ENCODE measurements around the gene ATG12. TPM values are rescaled to one million over a fixed set of nuclear protein-coding genes. Genes with fewer than 3 reads are reported as not detected.

ATG12 gene
- total and polyA plus RNA-seq, 2 experiments from 2014 or later = 52.6 to 109 TPM

DNA sequence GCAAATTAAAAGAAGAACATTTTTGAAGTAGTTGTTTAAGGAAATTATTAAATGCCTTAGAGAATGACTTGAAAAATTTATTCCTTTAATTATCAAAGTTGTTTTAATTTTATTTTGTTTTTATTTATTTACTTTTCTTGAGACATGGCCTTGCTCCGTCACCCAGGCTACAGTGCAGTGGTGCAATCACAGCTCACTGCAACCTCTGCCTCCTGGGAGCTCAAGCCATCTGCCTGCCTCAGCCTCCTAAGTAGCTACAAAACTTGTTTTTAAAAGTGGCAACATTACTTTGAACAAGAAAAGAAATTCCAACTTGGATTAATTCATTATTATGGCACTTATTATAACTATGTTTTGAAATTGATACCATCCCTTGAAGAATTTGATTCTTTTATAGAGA, 53.9 kb downstream of the ATG12 start (continued):
- TF ChIP-seq, protein P1, sequence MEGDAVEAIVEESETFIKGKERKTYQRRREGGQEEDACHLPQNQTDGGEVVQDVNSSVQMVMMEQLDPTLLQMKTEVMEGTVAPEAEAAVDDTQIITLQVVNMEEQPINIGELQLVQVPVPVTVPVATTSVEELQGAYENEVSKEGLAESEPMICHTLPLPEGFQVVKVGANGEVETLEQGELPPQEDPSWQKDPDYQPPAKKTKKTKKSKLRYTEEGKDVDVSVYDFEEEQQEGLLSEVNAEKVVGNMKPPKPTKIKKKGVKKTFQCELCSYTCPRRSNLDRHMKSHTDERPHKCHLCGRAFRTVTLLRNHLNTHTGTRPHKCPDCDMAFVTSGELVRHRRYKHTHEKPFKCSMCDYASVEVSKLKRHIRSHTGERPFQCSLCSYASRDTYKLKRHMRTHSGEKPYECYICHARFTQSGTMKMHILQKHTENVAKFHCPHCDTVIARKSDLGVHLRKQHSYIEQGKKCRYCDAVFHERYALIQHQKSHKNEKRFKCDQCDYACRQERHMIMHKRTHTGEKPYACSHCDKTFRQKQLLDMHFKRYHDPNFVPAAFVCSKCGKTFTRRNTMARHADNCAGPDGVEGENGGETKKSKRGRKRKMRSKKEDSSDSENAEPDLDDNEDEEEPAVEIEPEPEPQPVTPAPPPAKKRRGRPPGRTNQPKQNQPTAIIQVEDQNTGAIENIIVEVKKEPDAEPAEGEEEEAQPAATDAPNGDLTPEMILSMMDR (conservative IDR thresholded peaks at IDR 0.05; ENCODE audit: low read depth in 2 of 2) = no peak
- TF ChIP-seq JUNB (IDR thresholded peaks at IDR 0.05; ENCODE audit: unreplicated experiment) = no peak

DNA sequence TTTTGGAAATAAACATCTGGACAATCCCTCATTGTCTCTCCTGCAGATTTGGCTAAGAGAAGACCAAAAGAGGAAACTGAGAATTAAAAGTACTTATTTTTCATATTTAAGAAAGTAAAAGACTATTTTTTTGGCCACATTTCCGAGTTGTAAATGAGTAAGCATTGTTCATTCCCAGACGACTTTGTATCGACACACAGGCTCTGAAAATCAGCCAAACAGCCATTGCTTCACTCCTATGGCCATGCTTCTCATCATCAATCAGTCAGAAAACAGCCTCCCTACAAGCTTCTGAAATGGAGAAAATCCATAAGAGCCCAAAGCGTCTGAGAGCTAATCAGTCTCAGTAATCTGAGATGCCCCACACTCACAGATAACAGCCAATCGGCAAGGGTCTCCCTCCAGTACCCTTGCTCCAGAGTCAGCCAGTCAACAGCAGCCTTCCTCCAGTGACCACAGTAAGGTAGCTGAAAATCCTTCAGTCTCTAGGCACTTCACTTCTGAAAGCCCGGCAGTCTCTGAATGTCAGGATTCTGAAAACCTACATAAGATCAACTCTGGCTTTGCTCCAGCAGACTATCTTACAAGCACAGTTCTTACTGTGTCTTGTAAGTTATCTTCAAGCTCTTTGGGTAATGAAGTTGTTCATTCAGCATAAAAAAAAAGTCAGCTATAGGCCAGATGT, 55.8 kb downstream of the ATG12 start:
- Mint-ChIP-seq H3K9me3 (no peaks in the 10 kb centered on the region), H3K4me1 (peaks cover 21% of the 10 kb centered on the region; the same call in 2 of the 3 replicates), H3K27ac (peak overlapping the region; percentile 69), H3K4me3 (no peak overlapping the region), H3K27me3 (ENCODE audit: insufficient read depth, low read depth, poor library complexity) (peaks cover 2% of the 10 kb centered on the region), H3K36me3 (ENCODE audit: low read depth) (no peaks in the 10 kb centered on the region)
- no peaks in the 10 kb centered on the region for H4K20me1 ChIP-seq (replicated peaks; ENCODE audit: insufficient read depth)
- H3K27me3 ChIP-seq (ENCODE audit: insufficient read depth) = no peaks in the 10 kb centered on the region
- no peak overlapping the region for H3K4me3 ChIP-seq
- no peaks in the 10 kb centered on the region for H3F3A ChIP-seq (replicated peaks; ENCODE audit: low read depth)
- ATAC-seq (peak; percentile 100), DNase-seq (ENCODE audit: low spot score) (peak; percentile 87)
- no peak overlapping the region for H3K4me2 ChIP-seq
- peaks cover 4% of the 10 kb centered on the region; the same call in 1 of the 2 replicates for H3K4me1 ChIP-seq (ENCODE audit: insufficient read depth)
- no peak overlapping the region for H3K27ac ChIP-seq (ENCODE audit: low read depth)
- H3K36me3 ChIP-seq (ENCODE audit: insufficient read depth) = no peaks in the 10 kb centered on the region
- H3K9me2 ChIP-seq (ENCODE audit: insufficient read depth) = no peaks in the 10 kb centered on the region
- 0 out of 2 replicates have a peak, but pooled peaks have one; percentile 23 for TF ChIP-seq POLR2AphosphoS5 (IDR thresholded peaks at IDR 0.05; ENCODE audit: low read depth)
- TF ChIP-seq, protein P1 (conservative IDR thresholded peaks at IDR 0.05; ENCODE audit: low read depth in 2 of 2) = no peak
- H3K79me2 ChIP-seq (replicated peaks; ENCODE audit: insufficient read depth) = no peaks in the 10 kb centered on the region
- peak overlapping the region; percentile 38 for H2AFZ ChIP-seq

GRCh38 chr5:115778417-115778816, 62.9 kb downstream of the ATG12 start:
- Mint-ChIP-seq H3K4me1 (no peaks in the 10 kb centered on the region; the same call in 2 of the 3 replicates), H3K4me3 (no peak overlapping the region), H3K9me3 (no peaks in the 10 kb centered on the region), H3K36me3 (ENCODE audit: low read depth) (no peaks in the 10 kb centered on the region), H3K27me3 (ENCODE audit: insufficient read depth, low read depth, poor library complexity) (no peaks in the 10 kb centered on the region), H3K27ac (no peak overlapping the region)
- no peak overlapping the region for H3K27ac ChIP-seq (ENCODE audit: low read depth)
- no peaks in the 10 kb centered on the region for H3K4me1 ChIP-seq (ENCODE audit: insufficient read depth)
- H3K36me3 ChIP-seq (ENCODE audit: insufficient read depth) = no peaks in the 10 kb centered on the region
- no peaks in the 10 kb centered on the region for H3K79me2 ChIP-seq (replicated peaks; ENCODE audit: insufficient read depth)
- H3F3A ChIP-seq (replicated peaks; ENCODE audit: low read depth) = no peaks in the 10 kb centered on the region
- H3K9me2 ChIP-seq (ENCODE audit: insufficient read depth) = no peaks in the 10 kb centered on the region
- no peak overlapping the region for H2AFZ ChIP-seq
- H4K20me1 ChIP-seq (replicated peaks; ENCODE audit: insufficient read depth) = no peaks in the 10 kb centered on the region
- DNase-seq (ENCODE audit: low spot score) (no peak), ATAC-seq (no peak)
- no peaks in the 10 kb centered on the region for H3K27me3 ChIP-seq (ENCODE audit: insufficient read depth)
- no peak overlapping the region for H3K4me3 ChIP-seq
- no peak overlapping the region for H3K4me2 ChIP-seq
- TF ChIP-seq CREB1 (CRISPR knock-in tag; IDR thresholded peaks at IDR 0.05; ENCODE audit: low read depth) = no peak
- TF ChIP-seq ZNF331 (CRISPR knock-in tag; IDR thresholded peaks at IDR 0.05; ENCODE audit: low read depth) = no peak
- no peak for TF ChIP-seq STAT1 (IDR thresholded peaks at IDR 0.05; ENCODE audit: unreplicated experiment)
- TF ChIP-seq EZH2phosphoT487 (IDR thresholded peaks at IDR 0.05; ENCODE audit: unreplicated experiment) = no peak
- TF ChIP-seq, protein P1 (conservative IDR thresholded peaks at IDR 0.05; ENCODE audit: low read depth in 2 of 2) = no peak

All from GM23338 (cell line).